Suprapubic skin (tissue), 4 donors: ENCODE results near the gene STAU1. TPM values are rescaled to one million over a fixed set of nuclear protein-coding genes. Genes with fewer than 3 reads are reported as not detected.

Experiments used
- DNase-seq, 2 donors: peaks; one replicate each; pipeline ENCODE4 v3.0.0-alpha.2; 2019; ENCODE audit warnings: low spot score in 2 of 2
- H3K27ac ChIP-seq: fragments of 200-600 bp; sonication (generic); one replicate; pipeline ENCODE4 v1.5.1; 2019
- H3K27me3 ChIP-seq: fragments of 200-600 bp; sonication (generic); one replicate; pipeline ENCODE4 v1.5.1; 2019
- H3K36me3 ChIP-seq: fragments of 200-600 bp; sonication (generic); one replicate; pipeline ENCODE4 v1.5.1; 2019
- H3K4me1 ChIP-seq: fragments of 200-600 bp; sonication (generic); one replicate; pipeline ENCODE4 v1.5.1; 2019
- H3K4me3 ChIP-seq: fragments of 200-600 bp; sonication (generic); one replicate; pipeline ENCODE4 v1.5.1; 2019; ENCODE audit warnings: mild to moderate bottlenecking
- H3K9me3 ChIP-seq: fragments of 200-600 bp; sonication (generic); one replicate; pipeline ENCODE4 v1.5.1; 2019
- CTCF ChIP-seq, 2 donors: fragments of 200-600 bp in 1 of 2; fragments of 450-650 bp in 1 of 2; sonication (generic) in 1 of 2; IDR thresholded peaks; one replicate each; pipeline ENCODE4 v1.5.1; 2016 to 2019; ENCODE audit warnings: antibody characterized with exemption in 2 of 2, mild to moderate bottlenecking in 1 of 2, moderate library complexity in 1 of 2
- EP300 ChIP-seq: sonication (generic); formaldehyde crosslinking; IDR thresholded peaks from one replicate; pipeline ENCODE4 v1.6.1; 2017; ENCODE audit warnings: antibody characterized with exemption
- POLR2A ChIP-seq, 2 donors: fragments of 450-650 bp; IDR thresholded peaks; one replicate each; pipeline ENCODE4 v1.6.1; 2017; ENCODE audit warnings: antibody characterized with exemption in 2 of 2, mild to moderate bottlenecking in 2 of 2, moderate library complexity in 2 of 2
- POLR2AphosphoS5 ChIP-seq, 3 donors: sonication (generic); formaldehyde crosslinking; IDR thresholded peaks; one replicate each; pipeline ENCODE4 v1.6.1; 2017; ENCODE audit warnings: antibody characterized with exemption in 3 of 3
- WGBS: methylation state at CpG from one replicate; pipeline ENCODE4 v1.1.5; 2018; 5-methylcytosine and 5-hydroxymethylcytosine counted together
- total RNA-seq, 4 donors: library from RNA; depleted of rRNA; stranded (reverse); fragments of >200 nt; gene quantifications; one replicate each; pipeline ENCODE4 v1.1.0, GENCODE V29; 2016

STAU1 gene
- total RNA-seq, 4 donors from 2014 or later: 53.0 to 79.1 (median 69.9) TPM

GRCh38 chr20:49215232-49215631 lies 27.1 kb upstream of the STAU1 start:
- WGBS: 90% methylated on average over 3 of the region's 3 CpGs
- Histone ChIP-seq H3K9me3 (no peaks in the 10 kb centered on the region), H3K4me3 (no peak overlapping the region), H3K27me3 (no peaks in the 10 kb centered on the region), H3K27ac (no peak overlapping the region), H3K36me3 (no peaks in the 10 kb centered on the region), H3K4me1 (peaks cover 20% of the 10 kb centered on the region)
- no peak for DNase-seq
- TF ChIP-seq CTCF (IDR thresholded peaks at IDR 0.05) (no peak), POLR2A (IDR thresholded peaks at IDR 0.05) (no peak), EP300 (no peak), POLR2AphosphoS5 (IDR thresholded peaks at IDR 0.05) (no peak)

- Histone ChIP-seq H3K27me3 (no peaks in the 10 kb centered on the region), H3K36me3 (no peaks in the 10 kb centered on the region), H3K4me1 (peaks cover 14% of the 10 kb centered on the region), H3K4me3 (no peak overlapping the region), H3K27ac (no peak overlapping the region), H3K9me3 (no peaks in the 10 kb centered on the region)
- TF ChIP-seq CTCF (IDR thresholded peaks at IDR 0.05): no peak
- TF ChIP-seq EP300: no peak
- TF ChIP-seq POLR2A (IDR thresholded peaks at IDR 0.05): no peak
- TF ChIP-seq POLR2AphosphoS5 (IDR thresholded peaks at IDR 0.05): no peak
- no peak for DNase-seq
Observed at GRCh38 chr20:49214571-49214970, 26.4 kb upstream of the STAU1 start.

- Histone ChIP-seq H3K9me3 (no peaks in the 10 kb centered on the region), H3K36me3 (no peaks in the 10 kb centered on the region), H3K4me1 (no peaks in the 10 kb centered on the region), H3K27ac (no peak overlapping the region), H3K27me3 (no peaks in the 10 kb centered on the region), H3K4me3 (no peak overlapping the region)
- WGBS: 76% methylated on average over 1 of the region's 1 CpG
- TF ChIP-seq POLR2AphosphoS5 (IDR thresholded peaks at IDR 0.05) (no peak), EP300 (no peak), POLR2A (IDR thresholded peaks at IDR 0.05) (no peak)
- no peak for DNase-seq
Observed at GRCh38 chr20:49210757-49211110, 22.6 kb upstream of the STAU1 start.

GRCh38 chr20:49210101-49210756 lies 22.1 kb upstream of the STAU1 start:
- H3K27ac ChIP-seq: no peak overlapping the region
- H3K27me3 ChIP-seq: no peaks in the 10 kb centered on the region
- no peaks in the 10 kb centered on the region for H3K36me3 ChIP-seq
- WGBS: 85% methylated on average over 1 of the region's 1 CpG
- TF ChIP-seq EP300 (no peak), POLR2A (IDR thresholded peaks at IDR 0.05) (no peak), POLR2AphosphoS5 (IDR thresholded peaks at IDR 0.05) (no peak), CTCF (IDR thresholded peaks at IDR 0.05) (no peak)
- H3K4me3 ChIP-seq: no peak overlapping the region
- DNase-seq: no peak
- no peaks in the 10 kb centered on the region for H3K9me3 ChIP-seq
- no peaks in the 10 kb centered on the region for H3K4me1 ChIP-seq

- H3K27ac ChIP-seq: no peak overlapping the region
- no peaks in the 10 kb centered on the region for H3K36me3 ChIP-seq
- no peak overlapping the region for H3K4me3 ChIP-seq
- 90% methylated on average over 6 of the region's 6 CpGs for WGBS
- no peak for TF ChIP-seq POLR2A (IDR thresholded peaks at IDR 0.05)
- TF ChIP-seq POLR2AphosphoS5 (IDR thresholded peaks at IDR 0.05): no peak
- no peak for TF ChIP-seq EP300
- TF ChIP-seq CTCF (IDR thresholded peaks at IDR 0.05): no peak
- no peaks in the 10 kb centered on the region for H3K4me1 ChIP-seq
- H3K27me3 ChIP-seq: no peaks in the 10 kb centered on the region
- DNase-seq: no peak
- no peaks in the 10 kb centered on the region for H3K9me3 ChIP-seq
Observed at GRCh38 chr20:49207076-49207475, 18.9 kb upstream of the STAU1 start.

GRCh38 chr20:49203746-49204145 lies 15.6 kb upstream of the STAU1 start:
- H3K4me1 ChIP-seq: no peaks in the 10 kb centered on the region
- H3K4me3 ChIP-seq: no peak overlapping the region
- H3K27me3 ChIP-seq: no peaks in the 10 kb centered on the region
- 52% methylated on average over 9 of the region's 9 CpGs for WGBS
- TF ChIP-seq POLR2A (IDR thresholded peaks at IDR 0.05): no peak
- no peak for TF ChIP-seq POLR2AphosphoS5 (IDR thresholded peaks at IDR 0.05)
- TF ChIP-seq EP300: no peak
- TF ChIP-seq CTCF (IDR thresholded peaks at IDR 0.05): no peak
- peak in 1 of 2 donors; percentile 14 for DNase-seq
- no peak overlapping the region for H3K27ac ChIP-seq
- H3K9me3 ChIP-seq: no peaks in the 10 kb centered on the region
- no peaks in the 10 kb centered on the region for H3K36me3 ChIP-seq
